Calu3 (cell line): Measurements from ENCODE around the gene CCNF. TPM values are rescaled to one million over a fixed set of nuclear protein-coding genes. Genes with fewer than 3 reads are reported as not detected.
A peak's percentile ranks its signal among the peaks of the same experiment; 100 is the strongest.

Experiments
- BruUV-seq: library from RNA; stranded (reverse); fragments of 400-500 nt; replicated peaks from 2 replicates; lab custom pipeline; 2021; lab: Mats Ljungman, UMichigan
- CTCF ChIA-PET: fragments of 300-600 bp; sonication (Branson Sonifier 250); formaldehyde crosslinking; loops from one replicate; lab custom pipeline; 2022; ENCODE audit warnings: antibody characterized with exemption; lab: Charles Lee
- DNase-seq: peaks from one replicate; pipeline ENCODE4 v3.0.0; 2022
- H3K27ac Mint-ChIP-seq: one replicate; pipeline ENCODE4 v1.8.0; 2022; ENCODE audit warnings: mixed read lengths; ENCODE audit not compliant: unreplicated experiment
- H3K27me3 Mint-ChIP-seq: one replicate; pipeline ENCODE4 v1.8.0; 2022; ENCODE audit warnings: mixed read lengths; ENCODE audit not compliant: unreplicated experiment
- H3K36me3 Mint-ChIP-seq: one replicate; pipeline ENCODE4 v1.8.0; 2022; ENCODE audit warnings: mild to moderate bottlenecking, moderate library complexity, mixed read lengths; ENCODE audit not compliant: insufficient read depth, unreplicated experiment
- H3K4me1 Mint-ChIP-seq: one replicate; pipeline ENCODE4 v1.8.0; 2022; ENCODE audit warnings: mild to moderate bottlenecking, low read depth, mixed read lengths; ENCODE audit not compliant: unreplicated experiment
- H3K4me3 Mint-ChIP-seq: one replicate; pipeline ENCODE4 v1.8.0; 2022; ENCODE audit warnings: mild to moderate bottlenecking, low read depth, moderate library complexity, mixed read lengths; ENCODE audit not compliant: unreplicated experiment
- H3K9me3 Mint-ChIP-seq: one replicate; pipeline ENCODE4 v1.8.0; 2022; ENCODE audit warnings: low read depth, mixed read lengths; ENCODE audit not compliant: unreplicated experiment
- intact Hi-C: fragments of 100-400 bp; cut with micrococcal nuclease; formaldehyde crosslinking; loops from one replicate; pipeline ENCODE4 v1.10.0; 2022; ENCODE audit not compliant: unreplicated experiment
- total RNA-seq: library from RNA; stranded (reverse); gene quantifications from 2 replicates; pipeline ENCODE4 v1.2.3, GENCODE V29; 2022
- TF ChIP-seq, protein P1 (sequence below): fragments of 200-600 bp; IDR thresholded peaks from one replicate; pipeline ENCODE4 v1.8.0; 2022; ENCODE audit warnings: antibody characterized with exemption; ENCODE audit not compliant: unreplicated experiment

The CCNF gene
- total RNA-seq, 1 experiment from 2014 or later: 54.5 TPM

DNA sequence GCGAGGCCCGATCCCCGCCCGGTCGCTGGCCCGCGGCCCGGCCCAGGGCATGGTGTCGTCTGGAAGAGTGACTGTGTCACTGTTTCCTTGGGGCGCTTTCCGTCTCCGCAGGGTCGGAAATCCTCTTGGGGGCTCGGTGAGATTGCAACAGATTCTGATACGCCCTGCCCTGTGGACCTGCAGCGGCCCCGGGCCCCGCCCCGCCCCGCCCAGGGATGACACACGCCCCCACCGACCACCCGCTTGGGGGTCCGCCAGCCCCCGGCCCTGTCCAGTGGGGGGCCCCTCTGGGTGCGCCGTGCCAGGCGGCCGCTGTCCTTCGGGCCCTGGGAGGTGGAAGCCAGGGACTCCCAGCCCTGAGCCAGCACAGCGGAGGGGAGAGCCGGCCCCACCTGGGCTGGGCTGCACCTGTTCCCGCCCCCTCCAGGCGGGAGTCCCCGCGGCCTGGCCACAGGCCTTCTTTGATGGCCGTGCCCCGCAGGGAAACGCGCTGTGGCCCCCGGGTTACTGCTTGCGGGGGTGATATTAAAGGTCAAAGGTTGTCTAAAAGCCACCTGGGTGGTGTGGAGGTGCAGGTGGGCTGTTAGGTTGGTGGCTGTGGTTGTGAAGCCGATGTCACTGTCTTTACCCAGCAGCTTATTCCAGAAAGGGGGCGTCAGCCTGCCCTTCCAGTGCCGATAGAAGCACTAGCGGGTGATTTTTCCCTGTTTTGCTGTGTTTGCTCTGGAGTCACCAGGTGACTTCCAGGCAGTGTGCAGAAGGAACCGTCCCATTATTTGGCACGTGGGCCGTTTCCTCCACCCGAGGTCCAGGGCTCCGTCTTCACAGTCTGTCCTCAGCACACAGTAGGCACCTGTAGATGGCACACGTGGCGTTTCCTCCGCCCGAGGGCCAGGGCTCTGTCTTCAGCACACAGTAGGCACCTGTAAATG, 46.4 kb downstream of the CCNF start:
- Mint-ChIP-seq H3K4me1 (peaks cover 28% of the 10 kb centered on the region), H3K27ac (no peak overlapping the region), H3K36me3 (peaks cover 32% of the 10 kb centered on the region), H3K4me3 (peak overlapping the region; percentile 79), H3K27me3 (peaks cover 23% of the 10 kb centered on the region), H3K9me3 (no peaks in the 10 kb centered on the region)
- intact Hi-C loops: no loop called here
- BruUV-seq: no TSS peak
- CTCF ChIA-PET: no interaction called here
- peak; percentile 63 for DNase-seq
- TF ChIP-seq, protein P1, sequence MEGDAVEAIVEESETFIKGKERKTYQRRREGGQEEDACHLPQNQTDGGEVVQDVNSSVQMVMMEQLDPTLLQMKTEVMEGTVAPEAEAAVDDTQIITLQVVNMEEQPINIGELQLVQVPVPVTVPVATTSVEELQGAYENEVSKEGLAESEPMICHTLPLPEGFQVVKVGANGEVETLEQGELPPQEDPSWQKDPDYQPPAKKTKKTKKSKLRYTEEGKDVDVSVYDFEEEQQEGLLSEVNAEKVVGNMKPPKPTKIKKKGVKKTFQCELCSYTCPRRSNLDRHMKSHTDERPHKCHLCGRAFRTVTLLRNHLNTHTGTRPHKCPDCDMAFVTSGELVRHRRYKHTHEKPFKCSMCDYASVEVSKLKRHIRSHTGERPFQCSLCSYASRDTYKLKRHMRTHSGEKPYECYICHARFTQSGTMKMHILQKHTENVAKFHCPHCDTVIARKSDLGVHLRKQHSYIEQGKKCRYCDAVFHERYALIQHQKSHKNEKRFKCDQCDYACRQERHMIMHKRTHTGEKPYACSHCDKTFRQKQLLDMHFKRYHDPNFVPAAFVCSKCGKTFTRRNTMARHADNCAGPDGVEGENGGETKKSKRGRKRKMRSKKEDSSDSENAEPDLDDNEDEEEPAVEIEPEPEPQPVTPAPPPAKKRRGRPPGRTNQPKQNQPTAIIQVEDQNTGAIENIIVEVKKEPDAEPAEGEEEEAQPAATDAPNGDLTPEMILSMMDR: no peak

- peaks cover 28% of the 10 kb centered on the region for H3K4me1 Mint-ChIP-seq
- DNase-seq: no peak
- CTCF ChIA-PET: no interaction called here
- H3K4me3 Mint-ChIP-seq: peak overlapping the region; percentile 79
- peaks cover 32% of the 10 kb centered on the region for H3K36me3 Mint-ChIP-seq
- no peaks in the 10 kb centered on the region for H3K9me3 Mint-ChIP-seq
- TF ChIP-seq, protein P1: no peak
- no peak overlapping the region for H3K27ac Mint-ChIP-seq
- intact Hi-C loops: no loop called here
- BruUV-seq: no TSS peak
- H3K27me3 Mint-ChIP-seq: peaks cover 20% of the 10 kb centered on the region
Observed at GRCh38 chr16:2476345-2476720, 47.1 kb downstream of the CCNF start.

DNA sequence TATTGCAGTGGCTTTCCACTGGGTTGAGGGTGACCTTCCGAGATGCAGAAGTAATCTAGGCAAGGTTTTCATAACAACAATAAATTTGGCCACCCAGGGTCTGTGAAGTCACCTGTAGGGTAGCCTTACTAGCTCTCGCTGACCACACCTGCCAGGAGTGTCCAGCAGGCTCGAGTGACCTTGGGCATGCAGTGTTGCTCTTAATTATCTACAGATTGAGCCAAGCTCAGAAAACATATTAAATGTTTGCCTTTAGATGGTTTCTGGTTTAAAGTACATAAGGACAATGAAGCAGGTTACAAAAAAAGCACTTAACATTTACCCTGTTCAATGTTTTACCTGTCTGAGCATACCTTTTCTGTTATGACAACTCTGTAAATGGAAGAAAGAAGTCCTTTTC, 47.5 kb downstream of the CCNF start:
- BruUV-seq: TSS peak; percentile 51
- CTCF ChIA-PET: no interaction called here
- no peak overlapping the region for H3K4me3 Mint-ChIP-seq

GRCh38 chr16:2477327-2477726, 48.1 kb downstream of the CCNF start:
- Mint-ChIP-seq H3K4me3 (no peak overlapping the region), H3K4me1 (peaks cover 28% of the 10 kb centered on the region), H3K27me3 (peaks cover 14% of the 10 kb centered on the region), H3K27ac (no peak overlapping the region), H3K9me3 (no peaks in the 10 kb centered on the region), H3K36me3 (peaks cover 33% of the 10 kb centered on the region)
- no peak for DNase-seq
- TF ChIP-seq, protein P1: no peak
- BruUV-seq: no TSS peak
- intact Hi-C loops: no loop called here
- CTCF ChIA-PET: no interaction called here

More for the DNA sequence above, 47.5 kb downstream of the CCNF start:
- Mint-ChIP-seq H3K27ac (no peak overlapping the region), H3K27me3 (peaks cover 20% of the 10 kb centered on the region), H3K9me3 (no peaks in the 10 kb centered on the region), H3K4me1 (peaks cover 28% of the 10 kb centered on the region), H3K36me3 (peaks cover 32% of the 10 kb centered on the region)
- intact Hi-C loops: no loop called here
- TF ChIP-seq, protein P1: no peak
- no peak for DNase-seq
